DMS79 (cell line): ENCODE data around the gene CEP350.
"Not testable (repeated sequence)": the region's sequence is repeated elsewhere in the genome, so short reads cannot be mapped to it uniquely, and the experiment has no call there.

Source experiments
- DNase-seq: peaks from one replicate; lab custom pipeline; 2025; lab: John Stamatoyannopoulos, UW

The CEP350 gene

DNA sequence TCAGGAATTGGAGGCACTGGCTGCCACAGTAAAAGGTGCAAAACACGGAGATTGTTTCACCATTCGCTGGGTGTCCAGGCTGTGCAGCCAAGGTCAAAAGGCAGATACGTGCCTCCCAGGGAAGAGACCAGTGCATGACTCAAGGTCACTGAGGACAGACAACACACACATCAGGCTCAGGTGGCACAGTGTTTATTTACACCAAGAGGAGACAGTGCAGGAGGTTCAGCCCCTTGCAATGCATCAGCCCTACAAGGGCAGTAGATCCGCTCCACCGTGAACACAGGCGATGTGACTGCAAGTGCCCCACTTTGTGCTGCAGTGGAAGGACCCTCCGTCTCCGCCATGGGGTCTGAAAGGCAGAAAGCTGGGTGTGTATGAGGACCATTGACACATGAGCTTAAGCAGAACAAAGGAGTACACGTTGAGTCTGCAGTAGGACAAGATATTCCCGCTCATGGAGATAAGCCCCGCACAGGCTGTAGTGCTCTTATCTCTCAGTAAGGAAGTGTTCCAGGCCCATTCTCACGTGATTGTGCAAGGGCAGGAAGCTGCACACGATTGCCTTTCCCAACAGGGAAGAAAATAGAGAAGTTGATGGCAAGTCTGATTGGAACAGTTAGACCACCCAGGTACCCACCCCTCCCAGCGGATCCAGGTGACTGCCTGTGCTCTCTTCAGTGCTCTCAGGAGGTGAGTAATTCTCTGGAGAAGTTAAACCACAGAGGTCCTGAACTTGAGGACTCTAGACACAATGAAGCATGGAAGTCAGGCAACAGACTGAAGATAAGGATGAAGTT lies 162.6 kb downstream of the CEP350 start:
- DNase-seq: no peak

DNA sequence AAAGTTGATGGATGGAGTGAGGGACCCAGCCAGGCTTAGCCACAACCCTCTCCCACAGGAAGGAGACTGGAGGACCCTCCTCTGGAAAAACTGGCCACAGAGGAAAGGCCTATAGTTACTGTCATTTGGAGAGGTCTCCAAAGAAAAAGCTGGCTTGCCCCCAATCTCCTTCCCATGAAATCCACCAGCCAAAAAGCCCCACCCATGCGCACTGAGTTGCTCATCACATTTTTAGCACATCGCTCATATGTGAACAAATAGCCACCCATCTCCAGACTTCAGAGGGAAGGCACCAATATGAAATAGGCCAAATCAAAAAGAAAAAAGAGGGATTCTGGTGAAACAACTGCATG lies 163.1 kb downstream of the CEP350 start:
- no peak for DNase-seq

DNA sequence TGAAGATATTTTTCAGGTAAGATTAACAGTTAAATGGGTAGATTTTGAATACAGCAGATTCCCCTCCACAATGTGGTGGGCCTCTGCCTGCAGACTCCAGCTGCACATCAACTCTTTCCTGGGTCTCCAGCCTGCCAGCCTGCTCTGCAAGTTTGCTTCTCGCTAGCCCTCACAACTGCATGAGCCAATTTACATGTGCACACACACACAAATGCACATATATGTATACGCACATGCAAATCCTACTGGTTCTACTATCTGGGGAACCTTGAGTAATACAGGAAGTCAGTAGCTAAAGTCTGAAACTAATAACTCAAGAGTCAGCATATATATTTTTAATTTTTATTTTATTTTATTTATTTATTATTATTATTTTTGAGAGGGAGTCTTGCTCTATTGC lies 165.2 kb downstream of the CEP350 start:
- DNase-seq: no peak

DNA sequence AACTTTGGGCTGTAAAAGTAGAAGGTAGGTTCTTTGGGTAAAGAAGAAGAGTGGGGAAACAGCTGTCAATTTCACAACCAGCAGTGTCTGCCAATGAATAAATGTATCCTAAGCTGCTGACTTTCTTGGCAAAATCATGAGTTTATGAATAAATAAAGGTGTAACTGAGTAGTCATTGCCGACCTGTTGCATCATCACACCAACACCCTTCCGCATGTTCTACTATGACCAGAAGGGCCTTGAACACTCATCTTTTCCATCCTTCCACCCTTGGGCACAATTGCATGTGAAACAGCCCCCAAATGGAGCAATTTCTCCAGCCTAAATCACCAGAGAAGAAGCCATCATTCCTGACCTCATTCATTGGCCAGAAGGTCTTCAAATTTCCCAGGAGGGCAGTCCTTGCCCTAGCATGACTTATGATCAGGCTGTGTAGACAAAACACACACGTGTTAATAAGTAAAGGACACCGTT lies 168.9 kb downstream of the CEP350 start:
- DNase-seq: no peak

DNA sequence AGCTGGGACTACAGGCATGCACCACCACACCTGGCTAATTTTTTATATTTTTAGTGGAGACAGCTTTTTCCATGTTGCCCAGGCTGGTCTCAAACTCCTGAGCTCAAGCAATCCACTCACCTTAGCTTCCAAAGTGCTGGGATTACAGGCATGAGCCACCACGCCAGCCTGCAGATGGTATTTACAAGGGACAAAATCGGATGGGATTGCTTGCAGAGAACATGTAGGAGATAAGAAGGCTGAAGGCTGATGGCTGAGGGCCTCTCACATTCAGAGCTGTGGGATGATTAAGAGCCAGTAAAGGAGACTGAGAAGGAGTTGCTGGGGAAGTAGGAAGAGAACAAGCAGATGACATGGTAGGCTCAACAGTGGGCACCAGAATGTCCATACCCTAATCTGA lies 176.0 kb downstream of the CEP350 start:
- DNase-seq: no peak

DNA sequence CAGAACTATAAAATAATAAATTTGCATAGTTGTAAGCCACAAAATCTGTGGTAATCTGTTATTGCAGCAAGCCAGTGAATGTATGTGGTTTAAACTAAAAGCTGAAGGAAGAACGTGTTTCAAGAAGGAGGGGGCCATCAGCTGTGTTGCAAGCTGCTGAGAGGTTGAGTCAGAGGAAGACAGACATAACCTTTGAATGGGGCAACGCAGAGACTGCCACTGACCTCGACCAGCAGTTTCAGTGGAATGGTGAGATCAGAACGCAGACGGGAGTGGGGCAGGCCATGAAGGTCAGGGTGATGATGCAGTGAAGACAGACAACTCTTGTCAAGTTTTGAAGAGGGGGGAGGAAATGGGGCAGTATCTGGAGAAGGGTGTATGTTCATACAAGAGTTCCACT lies 176.9 kb downstream of the CEP350 start:
- no peak for DNase-seq

DNA sequence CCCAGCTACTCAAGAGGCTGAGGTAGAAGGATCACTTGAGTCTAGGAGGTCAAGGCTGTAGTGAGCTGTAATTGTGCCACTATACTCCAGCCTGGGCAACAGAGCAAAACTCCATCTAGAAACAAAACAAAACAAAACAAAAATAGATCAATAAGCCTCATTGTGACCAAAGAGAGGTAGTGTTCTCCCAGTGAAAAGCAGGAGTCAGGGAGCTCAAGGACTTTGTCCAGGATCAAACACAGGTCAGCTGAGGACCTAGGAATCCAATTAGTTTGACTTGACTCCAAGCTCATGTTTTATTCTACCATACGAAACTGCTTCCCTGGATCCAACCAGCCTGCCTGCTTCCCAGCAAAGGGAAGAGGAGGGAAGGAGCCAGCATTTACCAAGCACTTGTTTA lies 178.6 kb downstream of the CEP350 start:
- DNase-seq: no peak

DNA sequence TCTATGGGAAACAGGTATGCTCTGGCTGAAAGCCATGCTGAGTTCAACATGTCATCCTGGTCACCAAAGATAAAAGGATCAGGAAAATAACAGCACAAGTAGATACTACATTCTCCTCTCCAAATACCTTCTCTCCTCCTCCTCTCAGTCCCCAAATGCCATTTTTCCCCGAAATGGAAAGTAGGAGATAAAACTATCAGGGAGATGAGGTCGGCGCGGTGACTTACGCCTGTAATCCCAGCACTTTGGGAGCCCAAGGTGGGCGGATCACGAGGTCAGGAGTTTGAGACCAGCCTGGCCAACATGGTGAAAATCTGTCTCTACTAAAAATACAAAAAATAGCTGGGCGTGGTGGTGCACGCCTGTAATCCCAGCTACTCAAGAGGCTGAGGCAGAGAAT lies 179.1 kb downstream of the CEP350 start:
- DNase-seq: not testable (repeated sequence)

DNA sequence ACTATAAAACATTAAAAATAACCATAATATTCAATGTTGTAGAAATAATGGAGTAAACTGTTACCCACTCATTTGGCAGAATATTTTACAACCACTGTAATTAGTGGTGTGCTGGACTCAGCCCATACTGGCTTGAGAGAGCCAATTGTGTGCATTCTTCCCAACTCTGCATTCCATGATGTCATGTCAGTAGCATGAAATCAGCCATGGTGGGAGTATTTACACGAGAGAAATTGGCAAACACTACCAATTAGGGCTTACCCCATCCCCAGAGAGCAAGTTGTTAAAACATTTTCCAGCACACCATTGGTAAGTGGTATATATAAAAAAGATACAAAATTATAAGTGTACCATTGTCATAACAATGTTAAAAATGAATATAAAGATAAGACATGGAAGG lies 180.9 kb downstream of the CEP350 start:
- no peak for DNase-seq

DNA sequence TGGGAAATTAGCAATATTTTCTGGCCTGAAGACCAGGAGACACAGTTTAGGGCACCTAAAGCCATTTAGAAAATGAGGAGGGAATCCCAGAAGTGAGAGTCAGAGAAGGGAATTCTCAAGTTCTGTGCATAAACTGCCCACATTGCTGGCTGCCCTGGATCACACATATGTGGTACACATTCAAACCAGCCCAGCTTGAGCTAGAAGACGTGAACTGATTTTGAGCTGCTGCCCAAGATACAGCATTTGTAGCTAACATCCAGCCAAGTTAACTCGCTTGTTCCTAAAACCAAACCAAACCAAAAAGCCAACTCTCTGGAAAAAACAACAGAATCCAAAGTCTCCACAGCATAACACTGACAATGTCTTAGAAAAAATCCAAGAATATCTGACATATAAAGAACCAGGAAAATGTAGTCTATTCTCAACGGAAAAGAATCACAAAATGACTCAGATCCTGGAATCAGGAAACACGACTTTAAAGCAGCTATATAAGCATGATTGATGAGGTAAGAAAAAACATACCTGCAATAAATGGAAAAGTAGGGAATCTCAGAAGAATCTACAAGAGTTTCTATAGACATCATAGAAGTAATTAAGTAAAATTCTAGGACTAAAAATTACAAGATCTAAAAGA lies 181.8 kb downstream of the CEP350 start:
- no peak for DNase-seq

DNA sequence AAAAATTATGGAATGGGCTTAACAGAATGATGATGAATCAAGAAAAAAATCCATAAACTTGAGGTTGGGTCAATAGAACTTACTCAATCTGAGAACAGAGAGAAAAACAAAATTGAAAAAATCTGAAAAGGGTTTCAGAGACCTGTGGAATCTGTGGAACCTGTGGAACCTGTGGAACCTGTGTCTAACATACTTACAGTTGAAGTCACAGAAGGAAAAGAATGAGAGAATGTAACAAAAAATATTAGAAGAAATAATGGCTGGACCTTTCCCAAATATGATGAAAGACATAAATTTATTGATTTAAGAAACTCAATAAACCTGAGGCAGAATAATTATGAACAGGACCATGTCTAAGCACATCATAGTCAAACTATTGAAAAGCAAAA lies 182.4 kb downstream of the CEP350 start:
- DNase-seq: no peak

DNA sequence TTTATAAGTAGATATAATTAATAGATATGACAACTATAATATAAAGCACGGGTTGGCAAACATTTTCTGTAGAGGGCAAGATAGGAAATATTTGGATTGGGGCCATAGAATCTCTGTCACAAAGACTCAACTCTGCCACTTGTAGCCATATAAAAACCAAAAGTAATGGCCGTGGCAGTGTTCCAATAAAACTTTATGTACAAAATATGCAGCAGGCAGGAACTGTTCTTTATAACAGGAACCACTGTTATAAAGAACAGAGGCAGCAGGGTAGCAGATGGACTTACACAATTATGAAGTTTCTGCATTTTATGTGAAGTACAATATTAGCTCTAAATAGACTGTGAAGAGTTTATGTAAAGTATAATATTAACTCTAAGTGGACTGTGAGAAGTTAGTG lies 183.2 kb downstream of the CEP350 start:
- no peak for DNase-seq

DNA sequence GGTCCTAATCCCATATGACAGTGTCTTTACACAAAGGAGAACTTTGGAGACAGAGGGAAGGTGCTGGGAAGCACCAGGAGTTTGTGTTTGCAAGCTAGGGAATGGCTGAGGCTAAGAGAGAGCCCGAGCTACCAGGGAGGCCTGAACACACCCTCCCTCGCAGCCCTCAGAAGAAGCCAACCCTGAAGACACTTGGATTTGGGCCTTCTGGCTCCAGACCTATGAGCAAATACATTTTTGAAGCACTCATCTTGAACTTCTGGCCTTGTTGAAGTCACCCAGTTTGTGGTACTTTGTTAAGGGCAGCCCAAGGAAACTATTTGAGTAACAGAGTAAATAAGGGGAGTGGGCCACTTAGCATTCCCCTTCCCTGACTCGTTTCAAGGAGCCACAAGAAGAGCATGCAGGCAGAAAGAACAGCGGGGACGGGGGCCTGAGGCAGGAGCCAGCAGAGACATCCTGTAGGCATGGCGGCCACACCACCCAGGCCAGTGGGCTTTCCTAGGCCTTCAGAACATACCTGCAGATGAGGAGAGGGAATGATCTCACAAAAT lies 186.8 kb downstream of the CEP350 start:
- DNase-seq: no peak

DNA sequence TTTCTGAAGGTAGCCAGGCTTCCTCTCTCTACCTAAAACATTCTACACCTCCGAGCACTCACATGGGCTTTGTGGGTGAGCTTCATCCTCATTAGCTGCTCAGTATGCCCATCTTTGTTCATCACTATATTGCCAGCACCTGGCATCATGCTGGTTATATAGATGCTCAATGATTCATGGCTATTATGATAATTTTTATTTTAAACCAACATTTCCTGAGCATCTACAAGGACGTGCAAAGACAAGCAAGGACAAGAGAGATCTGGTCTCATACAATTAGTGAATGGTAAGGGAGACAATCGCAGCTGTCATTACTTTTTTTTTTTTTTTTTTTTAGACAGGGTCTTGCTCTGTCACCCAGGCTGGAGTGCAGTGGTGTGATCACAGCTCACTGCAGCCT lies 188.7 kb downstream of the CEP350 start:
- DNase-seq: no peak

DNA sequence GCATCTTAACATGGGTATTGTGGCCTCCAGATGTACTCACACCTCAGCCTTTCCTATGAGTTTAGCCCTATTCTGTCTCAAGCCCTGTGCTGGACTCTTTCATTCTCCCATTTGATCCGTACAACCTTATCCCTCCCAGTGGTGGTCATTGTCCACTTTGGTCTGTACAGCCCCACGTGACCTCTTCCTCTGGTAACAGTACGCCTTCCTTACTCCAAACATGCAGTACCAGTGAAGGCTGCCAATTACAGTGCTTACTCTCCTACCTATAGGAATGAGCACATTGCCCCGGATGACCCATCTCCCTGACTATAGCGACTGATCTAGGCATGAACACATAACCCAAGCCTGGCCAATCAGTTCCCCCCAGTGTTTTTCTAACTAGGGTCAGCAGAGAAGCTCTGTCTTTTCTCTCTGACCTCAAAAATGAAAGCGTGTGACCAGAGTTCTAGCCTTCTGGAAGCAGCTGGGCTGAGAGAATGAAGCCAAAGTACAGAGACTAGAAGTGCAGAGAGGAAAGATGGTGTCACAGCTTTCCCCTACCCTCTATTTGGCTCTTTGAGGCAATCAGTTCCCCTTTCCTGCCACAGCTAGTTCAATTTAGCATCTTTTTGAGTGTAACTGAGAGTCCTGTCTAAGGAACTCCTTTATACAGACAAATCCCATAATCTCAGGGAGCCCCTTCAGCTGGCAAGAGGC lies 190.2 kb downstream of the CEP350 start:
- no peak for DNase-seq

DNA sequence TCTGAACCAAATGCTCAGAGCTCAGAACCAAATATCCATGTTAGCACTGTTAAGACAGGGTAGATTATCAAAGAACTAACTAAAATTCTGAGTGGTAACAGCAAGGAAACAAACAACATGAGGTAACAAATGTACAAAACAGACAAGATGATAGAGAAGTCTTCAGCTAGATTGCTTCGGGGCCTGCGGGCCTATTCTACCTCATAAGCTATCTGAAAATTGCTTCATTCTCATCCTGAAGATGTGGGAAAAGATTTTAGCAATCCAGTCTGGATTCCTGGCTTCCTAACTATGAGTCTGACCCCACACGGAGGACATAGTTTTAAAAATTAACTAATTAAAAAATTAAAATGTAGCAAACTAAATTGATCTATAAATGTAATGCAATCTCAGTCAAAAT lies 190.8 kb downstream of the CEP350 start:
- no peak for DNase-seq

DNA sequence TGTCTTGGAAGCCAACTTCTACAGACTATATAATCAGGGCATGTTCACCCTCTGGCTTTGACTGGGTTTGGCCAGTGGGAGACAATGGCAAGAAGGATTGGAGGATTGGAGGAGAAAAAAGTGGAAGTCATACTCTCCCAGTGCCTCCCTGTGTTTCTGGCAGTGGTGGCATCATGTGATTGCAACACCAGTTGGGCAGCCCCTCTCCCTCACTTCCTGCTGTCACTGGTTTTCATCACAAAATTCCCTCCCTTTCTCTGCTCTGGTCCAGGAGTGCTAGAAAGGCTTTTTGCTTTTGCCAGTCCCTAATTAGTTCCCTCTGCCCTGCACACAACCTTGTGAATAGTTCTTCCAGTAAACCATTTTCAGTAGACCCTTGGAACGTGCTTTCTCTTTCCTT lies 196.4 kb downstream of the CEP350 start:
- DNase-seq: no peak

DNA sequence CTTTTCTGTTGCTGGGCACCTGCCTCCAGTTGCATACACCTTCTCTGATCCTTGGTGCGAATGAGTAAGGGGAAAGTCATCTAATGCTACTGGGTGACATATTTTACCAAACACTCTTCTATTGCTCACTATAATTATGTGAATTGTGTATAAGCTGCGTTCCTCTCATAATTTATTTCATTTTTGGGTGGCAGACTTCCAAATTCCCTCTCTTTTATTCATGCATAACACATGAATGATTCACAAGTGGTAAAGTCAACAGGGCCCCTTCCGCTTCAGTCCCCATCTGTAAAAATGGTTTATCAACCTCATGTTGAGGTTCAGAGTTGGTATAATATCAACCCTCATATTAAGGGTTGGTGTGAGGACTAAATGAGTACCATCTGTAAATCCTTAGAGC lies 196.9 kb downstream of the CEP350 start:
- peak; percentile 50 for DNase-seq

DNA sequence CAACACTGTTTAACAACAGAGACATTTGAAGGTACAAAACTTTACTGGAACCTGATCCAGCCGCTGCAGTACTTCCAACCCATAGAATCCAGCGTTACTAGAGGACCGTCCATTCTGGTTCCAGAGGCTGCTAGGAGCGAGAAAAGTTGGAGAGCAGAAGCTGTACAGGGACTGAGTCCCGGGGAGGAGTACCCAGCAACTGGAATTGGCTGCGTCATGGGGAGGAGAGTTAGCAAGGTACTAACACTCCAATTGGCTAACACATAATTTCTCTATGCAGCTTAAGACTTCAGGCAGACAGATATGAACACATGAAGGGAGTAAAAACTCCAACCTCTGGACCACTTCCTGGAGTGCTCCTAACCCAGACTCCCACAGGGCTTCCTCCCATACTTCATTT lies 198.0 kb downstream of the CEP350 start:
- DNase-seq: no peak

DNA sequence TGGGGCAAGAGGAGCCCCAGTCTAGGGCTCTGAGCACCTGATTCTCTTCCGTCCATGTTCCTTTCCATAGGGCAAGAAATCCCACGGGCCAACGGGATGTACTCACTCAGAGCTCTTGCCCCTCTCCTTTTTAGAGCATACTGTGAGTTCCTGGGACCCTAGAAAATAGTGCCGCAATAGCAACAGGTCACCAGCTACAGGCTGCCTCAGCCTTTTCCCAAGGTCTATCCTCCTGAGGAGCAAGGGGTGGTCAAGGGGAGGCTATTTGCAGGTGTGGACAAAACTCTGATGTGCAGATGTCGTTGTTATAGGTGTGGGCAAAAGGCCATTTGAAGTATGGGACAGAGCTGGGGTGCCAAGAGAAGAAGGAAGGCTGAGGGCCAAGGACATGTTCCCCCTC lies 198.4 kb downstream of the CEP350 start:
- no peak for DNase-seq

DNA sequence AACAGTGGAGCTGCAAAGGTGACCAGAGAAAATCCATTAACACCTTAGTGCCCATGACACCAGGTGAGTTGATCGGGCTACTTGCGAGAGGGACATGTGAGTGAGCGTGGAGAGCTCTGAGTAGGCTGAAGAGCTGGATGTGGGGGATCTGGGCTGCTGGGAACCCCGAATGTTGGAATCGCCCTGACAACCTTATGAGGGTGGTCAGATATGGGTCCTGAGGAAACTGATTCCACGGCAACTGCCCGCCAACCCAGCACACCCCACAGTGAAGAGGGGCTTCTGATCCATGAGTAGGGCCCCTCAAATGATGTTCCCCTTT lies 199.4 kb downstream of the CEP350 start:
- no peak for DNase-seq

DNA sequence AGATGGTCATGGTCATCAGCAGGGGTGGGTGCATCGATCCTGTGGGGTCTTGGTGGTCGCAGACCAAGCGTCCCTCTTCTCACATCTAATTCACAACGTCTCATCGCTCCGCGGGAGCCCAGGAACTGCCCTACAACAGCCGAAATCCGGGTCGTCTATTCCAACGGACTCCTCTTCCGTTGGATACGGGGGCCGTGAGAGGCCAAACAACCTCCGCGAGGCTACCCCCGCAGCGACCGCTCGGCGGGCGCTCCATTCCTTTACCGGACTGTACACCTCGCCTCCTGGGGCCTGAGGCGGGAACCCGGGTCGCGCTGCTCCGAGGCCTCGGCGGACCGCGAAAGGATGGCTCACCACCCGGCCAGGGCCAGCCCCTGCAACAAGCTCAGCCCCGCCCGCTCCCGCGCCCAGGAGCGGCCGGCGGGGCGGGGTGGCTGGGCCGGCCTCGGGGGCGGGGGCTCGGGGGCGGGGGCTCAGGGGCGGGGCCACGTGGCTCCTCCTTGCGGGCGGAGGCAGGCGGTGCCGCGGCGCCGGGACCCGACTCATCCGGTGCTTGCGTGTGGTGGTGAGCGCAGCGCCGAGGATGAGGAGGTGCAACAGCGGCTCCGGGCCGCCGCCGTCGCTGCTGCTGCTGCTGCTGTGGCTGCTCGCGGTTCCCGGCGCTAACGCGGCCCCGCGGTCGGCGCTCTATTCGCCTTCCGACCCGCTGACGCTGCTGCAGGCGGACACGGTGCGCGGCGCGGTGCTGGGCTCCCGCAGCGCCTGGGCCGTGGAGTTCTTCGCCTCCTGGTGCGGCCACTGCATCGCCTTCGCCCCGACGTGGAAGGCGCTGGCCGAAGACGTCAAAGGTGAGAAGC lies 199.9 kb downstream of the CEP350 start, which contains the start of gene QSOX1:
Gene QSOX1 (plus strand): TSS at position 545 of the 857 bp plus-strand sequence. CDS start 39 bp downstream, at position 584.
- DNase-seq: peak; percentile 72
